Liver (tissue), 3 donors: ENCODE data around the gene SORCS2.

ENCODE experiments used
- ATF3 ChIP-seq: IDR thresholded peaks from 2 replicates; pipeline ENCODE4 v1.6.1; 2016; ENCODE audit warnings: antibody characterized with exemption
- CTCF ChIP-seq: fragments of 150-350 bp; IDR thresholded peaks from 2 replicates; pipeline ENCODE4 v1.5.1; 2017; ENCODE audit warnings: improper control_type of control experiment, low read depth, low read length; ENCODE audit not compliant: missing input control
- EGR1 ChIP-seq, 2 donors: IDR thresholded peaks; 2 replicates each; pipeline ENCODE4 v1.6.1; 2016 to 2018; ENCODE audit warnings: antibody characterized with exemption in 2 of 2, low read depth in 2 of 2
- FOXA2 ChIP-seq: IDR thresholded peaks from 2 replicates; pipeline ENCODE4 v1.6.1; 2016; ENCODE audit warnings: antibody characterized with exemption
- GABPA ChIP-seq, 2 donors: IDR thresholded peaks in 1 of 2; conservative IDR thresholded peaks in 1 of 2; 2 replicates each; pipeline ENCODE4 v1.6.1; 2016; ENCODE audit warnings: antibody characterized with exemption in 2 of 2, mild to moderate bottlenecking in 1 of 2, moderate library complexity in 1 of 2
- HNF4A ChIP-seq, 2 donors: conservative IDR thresholded peaks; 2 replicates each; pipeline ENCODE4 v1.6.1; 2016; ENCODE audit warnings: antibody characterized with exemption in 2 of 2, mild to moderate bottlenecking in 2 of 2
- MAX ChIP-seq: IDR thresholded peaks from 2 replicates; pipeline ENCODE4 v1.6.1; 2016; ENCODE audit warnings: antibody characterized with exemption
- RAD21 ChIP-seq, 2 donors: IDR thresholded peaks; 2 replicates each; pipeline ENCODE4 v1.6.1; 2016; ENCODE audit warnings: antibody characterized with exemption in 2 of 2, mild to moderate bottlenecking in 2 of 2
- REST ChIP-seq: IDR thresholded peaks from 2 replicates; pipeline ENCODE4 v1.6.1; 2016; ENCODE audit warnings: antibody characterized with exemption, mild to moderate bottlenecking
- RXRA ChIP-seq, 2 donors: IDR thresholded peaks; 2 replicates each; pipeline ENCODE4 v1.6.1; 2017 to 2018; ENCODE audit warnings: antibody characterized with exemption in 2 of 2, mild to moderate bottlenecking in 1 of 2
- TAF1 ChIP-seq: conservative IDR thresholded peaks from 2 replicates; pipeline ENCODE4 v1.6.1; 2016; ENCODE audit warnings: antibody characterized with exemption, mild to moderate bottlenecking
- YY1 ChIP-seq: IDR thresholded peaks from 2 replicates; pipeline ENCODE4 v1.6.1; 2016; ENCODE audit warnings: antibody characterized with exemption, mild to moderate bottlenecking
- ZBTB33 ChIP-seq: IDR thresholded peaks from 2 replicates; pipeline ENCODE4 v1.6.1; 2016; ENCODE audit warnings: antibody characterized with exemption
- donor health status: healthy.
- donor health status: healthy.

- TF ChIP-seq MAX: no peak
- TF ChIP-seq CTCF: no peak
- TF ChIP-seq ZBTB33: no peak
- TF ChIP-seq YY1: no peak
- TF ChIP-seq RAD21 (IDR thresholded peaks at IDR 0.05): no peak
- TF ChIP-seq TAF1: no peak
- TF ChIP-seq HNF4A (conservative IDR thresholded peaks at IDR 0.05): no peak
- TF ChIP-seq REST: no peak
- TF ChIP-seq RXRA (IDR thresholded peaks at IDR 0.05): no peak
- TF ChIP-seq ATF3: no peak
- TF ChIP-seq EGR1 (IDR thresholded peaks at IDR 0.05; ENCODE audit: low read depth in 2 of 2): no peak
- TF ChIP-seq GABPA (IDR thresholded peaks at IDR 0.05 in 1 of 2, conservative IDR thresholded peaks at IDR 0.05 in 1 of 2): no peak
- TF ChIP-seq FOXA2: no peak
These were observed 468.9 kb downstream of the SORCS2 start for GRCh38 chr4:7661066-7661748.
